Mesendoderm (in vitro differentiated cells): Measurements from ENCODE around the gene TEAD4.

Source experiments
- DNase-seq: peaks from one replicate; pipeline ENCODE4 v3.0.0; 2013
- H2AK5ac ChIP-seq: 2 replicates; pipeline ENCODE4 v1.6.1; 2013; ENCODE audit warnings: low read length, inconsistent platforms
- H2BK120ac ChIP-seq: 2 replicates; pipeline ENCODE4 v1.6.1; 2013; ENCODE audit warnings: low read depth, mild to moderate bottlenecking, low read length, moderate library complexity, mixed read lengths
- H2BK15ac ChIP-seq: replicated peaks from 2 replicates; pipeline ENCODE4 v1.6.1; 2013; ENCODE audit warnings: low read depth, mild to moderate bottlenecking, moderate library complexity
- H2BK5ac ChIP-seq: 2 replicates; pipeline ENCODE4 v1.6.1; 2013; ENCODE audit warnings: low read length, inconsistent platforms
- H3K18ac ChIP-seq: 2 replicates; pipeline ENCODE4 v1.6.1; 2013; ENCODE audit warnings: mild to moderate bottlenecking, low read length, mixed read lengths
- H3K23ac ChIP-seq: one replicate; pipeline ENCODE4 v1.6.1; 2013; ENCODE audit warnings: low read length
- H3K27ac ChIP-seq: 2 replicates; pipeline ENCODE4 v1.5.1; 2013; ENCODE audit warnings: low read depth, mild to moderate bottlenecking, inconsistent platforms, low read length, moderate library complexity
- H3K27me3 ChIP-seq: 2 replicates; pipeline ENCODE4 v1.6.1; 2013; ENCODE audit warnings: low read length, control low read depth, mild to moderate bottlenecking, inconsistent platforms; ENCODE audit not compliant: insufficient read depth, poor library complexity
- H3K36me3 ChIP-seq: 2 replicates; pipeline ENCODE4 v1.6.1; 2013; ENCODE audit warnings: low read length, inconsistent platforms; ENCODE audit not compliant: control insufficient read depth, insufficient read depth
- H3K4ac ChIP-seq: one replicate; pipeline ENCODE4 v1.6.1; 2013; ENCODE audit warnings: low read depth, mild to moderate bottlenecking, low read length, moderate library complexity
- H3K4me1 ChIP-seq: 2 replicates; pipeline ENCODE4 v1.6.1; 2013; ENCODE audit warnings: low read depth, low read length, inconsistent platforms; ENCODE audit not compliant: control insufficient read depth
- H3K4me2 ChIP-seq: 2 replicates; pipeline ENCODE4 v1.6.1; 2013; ENCODE audit warnings: low read length
- H3K4me3 ChIP-seq: 2 replicates; pipeline ENCODE4 v1.5.1; 2013; ENCODE audit warnings: mild to moderate bottlenecking, low read length
- H3K56ac ChIP-seq: one replicate; pipeline ENCODE4 v1.6.1; 2013; ENCODE audit warnings: low read length
- H3K79me1 ChIP-seq: 2 replicates; pipeline ENCODE4 v1.6.1; 2013; ENCODE audit warnings: low read length, inconsistent platforms
- H3K79me2 ChIP-seq: 2 replicates; pipeline ENCODE4 v1.6.1; 2013; ENCODE audit warnings: mild to moderate bottlenecking, low read length; ENCODE audit not compliant: control insufficient read depth, insufficient read depth
- H3K9ac ChIP-seq: 2 replicates; pipeline ENCODE4 v1.6.1; 2013; ENCODE audit warnings: low read length, inconsistent platforms
- H4K5ac ChIP-seq: one replicate; pipeline ENCODE4 v1.6.1; 2013; ENCODE audit warnings: low read length
- H4K8ac ChIP-seq: one replicate; pipeline ENCODE4 v1.6.1; 2013; ENCODE audit warnings: low read depth, mild to moderate bottlenecking, control low read depth, low read length, moderate library complexity
- WGBS: extraction: QIAGEN DNeasy Blood & Tissue Kit; methylation state at CpG from one replicate; pipeline ENCODE4 v1.1.7; 2013; ENCODE audit warnings: low lambda C conversion rate, missing lambda C conversion rate; ENCODE audit not compliant: insufficient coverage; ENCODE audit errors: extremely low coverage; 5-methylcytosine and 5-hydroxymethylcytosine counted together

TEAD4 gene

DNA sequence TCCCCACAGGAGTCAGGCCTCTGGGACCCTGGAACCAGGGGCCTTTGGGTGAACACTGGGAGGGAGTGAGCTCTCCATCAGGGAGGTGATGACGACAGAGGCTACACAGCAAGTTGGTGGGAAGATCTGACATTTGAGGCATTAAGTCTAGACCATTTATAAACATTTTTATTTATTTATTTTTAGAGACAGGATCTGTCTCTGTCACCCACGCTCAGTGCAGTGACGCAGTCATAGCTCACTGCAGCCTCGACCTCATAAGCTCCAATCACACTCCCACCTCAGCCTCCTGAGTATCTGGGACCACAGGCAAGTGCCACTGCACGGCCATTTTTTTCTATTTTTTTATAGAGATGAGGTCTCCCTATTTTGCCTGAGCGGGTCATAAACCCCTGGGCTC is 53.6 kb downstream of the TEAD4 start:
- H3K27ac ChIP-seq: no peak overlapping the region
- no CpG with 5 or more reads among the region's 6 CpGs for WGBS

DNA sequence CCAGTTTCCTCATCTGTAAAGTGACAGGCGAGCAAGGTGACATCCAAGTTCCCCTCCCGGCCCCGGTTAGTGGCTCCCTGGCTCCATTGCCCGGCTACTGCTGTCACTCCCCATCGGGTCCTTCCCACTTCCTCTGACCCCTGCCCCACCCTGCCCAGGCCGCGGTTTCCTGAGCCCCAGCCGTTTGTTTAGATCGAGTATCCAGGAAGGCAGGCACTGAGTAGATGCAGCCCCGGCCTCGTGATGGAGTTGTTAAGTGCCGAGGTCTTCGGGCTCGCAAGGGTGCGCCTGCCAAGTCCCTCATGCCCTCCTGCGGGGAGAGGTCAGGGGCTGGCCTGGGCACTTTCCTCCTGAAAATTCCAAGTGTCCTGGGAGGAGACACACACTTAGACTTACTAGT is 55.4 kb downstream of the TEAD4 start:
- no CpG with 5 or more reads among the region's 16 CpGs for WGBS

More for the DNA sequence above, 53.6 kb downstream of the TEAD4 start:
- Histone ChIP-seq H4K5ac (no peak overlapping the region), H3K56ac (no peak overlapping the region), H3K18ac (no peak overlapping the region), H2BK120ac (no peak overlapping the region), H3K36me3 (peaks cover 15% of the 10 kb centered on the region), H4K8ac (no peak overlapping the region), H3K4me2 (no peak overlapping the region), H3K4ac (no peak overlapping the region), H3K79me2 (no peaks in the 10 kb centered on the region), H3K27me3 (no peaks in the 10 kb centered on the region), H2BK15ac (no peak overlapping the region), H3K9ac (no peak overlapping the region), H2AK5ac (no peak overlapping the region), H3K4me1 (no peaks in the 10 kb centered on the region), H3K79me1 (peaks cover 13% of the 10 kb centered on the region), H2BK5ac (no peak overlapping the region), H3K4me3 (no peak overlapping the region), H3K23ac (no peak overlapping the region)
- DNase-seq: no peak

DNA sequence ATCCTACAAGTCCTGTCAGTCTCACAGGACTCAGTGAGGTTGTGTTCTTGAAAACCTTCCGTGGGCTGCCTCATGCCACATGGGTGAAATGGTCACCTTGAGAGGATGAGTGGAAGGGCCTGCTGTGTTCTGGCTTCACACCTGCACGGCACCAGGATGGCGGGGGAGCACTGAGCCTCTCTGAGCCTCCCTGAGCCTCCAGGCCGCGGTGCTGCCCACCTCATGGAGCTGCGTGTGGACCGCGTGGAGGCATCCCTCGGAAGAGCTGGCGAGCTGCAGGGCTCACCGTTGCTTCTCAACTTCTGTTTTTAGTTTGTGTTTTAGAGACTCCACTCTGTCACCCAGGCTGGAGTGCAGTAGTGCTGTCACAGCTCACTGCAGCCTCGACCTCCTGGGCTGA is 56.2 kb downstream of the TEAD4 start:
- Histone ChIP-seq H3K4ac (no peak overlapping the region), H3K36me3 (peaks cover 15% of the 10 kb centered on the region), H3K9ac (no peak overlapping the region), H3K27ac (no peak overlapping the region), H3K4me1 (no peaks in the 10 kb centered on the region), H3K79me1 (no peaks in the 10 kb centered on the region), H3K4me3 (no peak overlapping the region), H4K5ac (no peak overlapping the region), H3K56ac (no peak overlapping the region), H2BK15ac (no peak overlapping the region), H2BK5ac (no peak overlapping the region), H4K8ac (no peak overlapping the region), H3K27me3 (no peaks in the 10 kb centered on the region), H3K18ac (no peak overlapping the region), H2BK120ac (no peak overlapping the region), H3K23ac (no peak overlapping the region), H2AK5ac (no peak overlapping the region), H3K79me2 (no peaks in the 10 kb centered on the region), H3K4me2 (no peak overlapping the region)
- DNase-seq: no peak
- no CpG with 5 or more reads among the region's 12 CpGs for WGBS

More for the DNA sequence above, 55.4 kb downstream of the TEAD4 start:
- no peak overlapping the region for H3K4me2 ChIP-seq
- H3K9ac ChIP-seq: no peak overlapping the region
- peaks cover 4% of the 10 kb centered on the region for H3K79me1 ChIP-seq
- no peak overlapping the region for H2BK15ac ChIP-seq
- H3K18ac ChIP-seq: no peak overlapping the region
- no peak overlapping the region for H3K27ac ChIP-seq
- no peak overlapping the region for H2BK120ac ChIP-seq
- no peak overlapping the region for H4K5ac ChIP-seq
- H3K56ac ChIP-seq: no peak overlapping the region
- H2AK5ac ChIP-seq: no peak overlapping the region
- no peak overlapping the region for H2BK5ac ChIP-seq
- no peak overlapping the region for H3K4me3 ChIP-seq
- no peak overlapping the region for H3K4ac ChIP-seq
- no peaks in the 10 kb centered on the region for H3K27me3 ChIP-seq
- peak; percentile 34 for DNase-seq
- peaks cover 15% of the 10 kb centered on the region for H3K36me3 ChIP-seq
- H4K8ac ChIP-seq: no peak overlapping the region
- no peaks in the 10 kb centered on the region for H3K79me2 ChIP-seq
- no peak overlapping the region for H3K23ac ChIP-seq
- no peaks in the 10 kb centered on the region for H3K4me1 ChIP-seq

DNA sequence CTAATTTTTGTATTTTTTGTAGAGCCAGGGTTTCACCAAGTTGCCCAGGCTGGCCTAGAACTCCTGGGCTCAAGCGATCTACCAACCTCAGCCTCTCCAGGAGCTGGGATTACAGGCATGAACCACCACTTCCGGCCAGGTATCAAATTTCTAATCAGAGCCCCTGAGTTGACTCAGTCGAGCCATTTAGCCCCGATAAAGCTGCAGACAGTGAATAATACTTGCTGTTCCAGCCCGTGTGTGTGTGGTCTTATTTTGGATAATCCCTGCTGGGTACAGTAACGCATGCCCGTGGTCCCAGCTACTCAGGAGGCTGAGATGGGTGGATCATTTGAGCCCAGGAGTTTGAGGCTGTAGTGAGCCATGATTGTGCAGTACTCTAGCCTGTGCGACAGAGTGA is 57.0 kb downstream of the TEAD4 start:
- Histone ChIP-seq H3K36me3 (peaks cover 15% of the 10 kb centered on the region), H2BK15ac (no peak overlapping the region), H2BK120ac (no peak overlapping the region), H3K18ac (no peak overlapping the region), H3K23ac (no peak overlapping the region), H3K79me2 (no peaks in the 10 kb centered on the region), H2AK5ac (no peak overlapping the region), H3K27ac (no peak overlapping the region), H3K9ac (no peak overlapping the region), H3K4me3 (no peak overlapping the region), H3K4me2 (no peak overlapping the region), H2BK5ac (no peak overlapping the region), H3K4ac (no peak overlapping the region), H3K27me3 (no peaks in the 10 kb centered on the region), H3K79me1 (no peaks in the 10 kb centered on the region), H3K56ac (no peak overlapping the region), H4K8ac (no peak overlapping the region), H4K5ac (no peak overlapping the region), H3K4me1 (no peaks in the 10 kb centered on the region)
- WGBS: no CpG with 5 or more reads among the region's 8 CpGs
- no peak for DNase-seq

DNA sequence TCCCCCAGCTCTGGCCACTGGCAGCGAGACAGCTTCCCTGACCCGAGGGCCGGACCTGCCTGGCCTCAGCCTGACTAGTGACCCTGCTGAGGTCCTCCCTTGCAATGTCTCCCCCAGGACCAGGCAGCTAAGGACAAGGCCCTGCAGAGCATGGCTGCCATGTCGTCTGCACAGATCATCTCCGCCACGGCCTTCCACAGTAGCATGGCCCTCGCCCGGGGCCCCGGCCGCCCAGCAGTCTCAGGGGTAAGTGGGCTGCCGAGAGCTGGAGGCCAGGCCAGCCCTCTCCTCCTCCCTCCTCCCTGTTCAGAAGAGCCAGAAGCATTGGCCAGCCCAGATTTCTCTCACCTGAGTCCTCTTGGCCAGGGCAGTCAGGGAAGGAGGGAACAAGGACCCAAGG is 58.1 kb downstream of the TEAD4 start:
- no peaks in the 10 kb centered on the region for H3K27me3 ChIP-seq
- H4K8ac ChIP-seq: no peak overlapping the region
- H2BK15ac ChIP-seq: no peak overlapping the region
- no peaks in the 10 kb centered on the region for H3K4me1 ChIP-seq
- no peaks in the 10 kb centered on the region for H3K79me2 ChIP-seq
- WGBS: no CpG with 5 or more reads among the region's 11 CpGs
- no peak overlapping the region for H2BK5ac ChIP-seq
- no peak for DNase-seq
- peaks cover 15% of the 10 kb centered on the region for H3K36me3 ChIP-seq
- no peak overlapping the region for H3K9ac ChIP-seq
- no peak overlapping the region for H3K4me3 ChIP-seq
- H2AK5ac ChIP-seq: no peak overlapping the region
- H3K56ac ChIP-seq: no peak overlapping the region
- H3K79me1 ChIP-seq: no peaks in the 10 kb centered on the region
- no peak overlapping the region for H3K23ac ChIP-seq
- H3K4ac ChIP-seq: no peak overlapping the region
- H3K18ac ChIP-seq: no peak overlapping the region
- no peak overlapping the region for H2BK120ac ChIP-seq
- no peak overlapping the region for H3K4me2 ChIP-seq
- H3K27ac ChIP-seq: no peak overlapping the region
- no peak overlapping the region for H4K5ac ChIP-seq

- WGBS: no CpG with 5 or more reads among the region's 15 CpGs
- no peak for DNase-seq
Measured at GRCh38 chr12:3018284-3019004, 59.2 kb downstream of the TEAD4 start.

More at GRCh38 chr12:3018284-3019004, 59.2 kb downstream of the TEAD4 start:
- H2BK5ac ChIP-seq: no peak overlapping the region
- H3K36me3 ChIP-seq: peaks cover 17% of the 10 kb centered on the region
- no peak overlapping the region for H4K8ac ChIP-seq
- H3K23ac ChIP-seq: no peak overlapping the region
- no peak overlapping the region for H3K4me2 ChIP-seq
- no peak overlapping the region for H3K9ac ChIP-seq
- no peak overlapping the region for H2BK15ac ChIP-seq
- H4K5ac ChIP-seq: no peak overlapping the region
- no peaks in the 10 kb centered on the region for H3K79me2 ChIP-seq
- H3K27me3 ChIP-seq: no peaks in the 10 kb centered on the region
- no peak overlapping the region for H3K56ac ChIP-seq
- no peaks in the 10 kb centered on the region for H3K79me1 ChIP-seq
- H3K4me3 ChIP-seq: no peak overlapping the region
- no peak overlapping the region for H3K4ac ChIP-seq
- no peak overlapping the region for H2AK5ac ChIP-seq
- H3K4me1 ChIP-seq: no peaks in the 10 kb centered on the region
- H3K27ac ChIP-seq: no peak overlapping the region
- no peak overlapping the region for H3K18ac ChIP-seq
- H2BK120ac ChIP-seq: no peak overlapping the region
